Gastrocnemius medialis (tissue), 4 donors: Measurements from ENCODE around the gene ACOT11. TPM values are rescaled to one million over a fixed set of nuclear protein-coding genes. Genes with fewer than 3 reads are reported as not detected.

Source experiments
- ATAC-seq, 2 donors: fragments of 150-250 bp; one replicate each; pipeline ENCODE4 v1.9.1; 2016
- DNase-seq, 2 donors: peaks; one replicate each; pipeline ENCODE4 v3.0.0-alpha.2; 2019
- H3K27ac ChIP-seq, 4 donors: fragments of 200-600 bp; sonication (generic); 1 replicate in 1 of 4; 2 replicates in 3 of 4; pipeline ENCODE4 v1.5.1; 2016 to 2018; ENCODE audit warnings: mild to moderate bottlenecking in 2 of 4, moderate library complexity in 1 of 4
- H3K27me3 ChIP-seq, 3 donors: fragments of 200-600 bp; sonication (generic) in 2 of 3; 1 replicate in 1 of 3; 2 replicates in 2 of 3; pipeline versions ENCODE4 v1.5.1 to v1.6.0; 2016 to 2019; ENCODE audit warnings: mild to moderate bottlenecking in 1 of 3, moderate library complexity in 1 of 3
- H3K36me3 ChIP-seq, 2 donors: fragments of 200-600 bp; sonication (generic) in 1 of 2; one replicate each; pipeline ENCODE4 v1.5.1; 2017 to 2018
- H3K4me1 ChIP-seq, 2 donors: fragments of 200-600 bp; sonication (generic) in 1 of 2; one replicate each; pipeline ENCODE4 v1.5.1; 2016 to 2017; ENCODE audit warnings: mild to moderate bottlenecking in 2 of 2
- H3K4me3 ChIP-seq, 4 donors: fragments of 200-600 bp; sonication (generic) in 3 of 4; 1 replicate in 1 of 4; 2 replicates in 3 of 4; pipeline ENCODE4 v1.5.1; 2016 to 2019; ENCODE audit warnings: mild to moderate bottlenecking in 2 of 4
- H3K9me3 ChIP-seq, 3 donors: fragments of 200-600 bp; sonication (generic) in 2 of 3; 1 replicate in 1 of 3; 2 replicates in 2 of 3; pipeline ENCODE4 v1.5.1; 2016 to 2019
- CTCF ChIP-seq, 5 experiments: fragments of 450-650 bp in 3 of 5; fragments of 200-600 bp in 2 of 5; sonication (generic) in 2 of 5; IDR thresholded peaks in 4 of 5; conservative IDR thresholded peaks in 1 of 5; 1 replicate in 4 of 5; 2 replicates in 1 of 5; pipeline ENCODE4 v1.5.1; 2016 to 2019; ENCODE audit warnings: antibody characterized with exemption in 5 of 5, mild to moderate bottlenecking in 3 of 5, moderate library complexity in 3 of 5
- POLR2A ChIP-seq, 2 donors: fragments of 450-650 bp; IDR thresholded peaks; one replicate each; pipeline ENCODE4 v1.6.1; 2017; ENCODE audit warnings: antibody characterized with exemption in 2 of 2, mild to moderate bottlenecking in 2 of 2, moderate library complexity in 2 of 2
- in situ Hi-C, 4 donors: fragments of 200-750 bp; cut with MboI; loops; one replicate each; pipeline versions ENCODE4 v1.15.0 to v1.8.0; 2017; ENCODE audit warnings: low sequenced_read_pairs in 4 of 4
- intact Hi-C: fragments of 100-400 bp; cut with DNase I; formaldehyde crosslinking; loops from one replicate; pipeline ENCODE4 v1.15.1; 2023; ENCODE audit warnings: low total_unique reads
- total RNA-seq, 4 donors: library from RNA; depleted of rRNA; stranded (reverse); fragments of >200 nt; gene quantifications; one replicate each; pipeline versions ENCODE4 v1.1.0 to v1.2.3, GENCODE V29; 2016

The ACOT11 gene
- total RNA-seq, 4 donors from 2014 or later, result 0.90 to 3.2 (median 1.2) TPM

GRCh38 chr1:54545916-54546635, 2.0 kb upstream of the ACOT11 start:
- in situ Hi-C loops (no loop called here), intact Hi-C loops (loop anchor here (5.0 to 10.0 kb wide), 3 partner anchors 139 to 601 kb away; partner anchors contain the start of genes IFT25, LRRC42, SSBP3 and TTC4)
- TF ChIP-seq CTCF (IDR thresholded peaks at IDR 0.05 in 4 of 5, conservative IDR thresholded peaks at IDR 0.05 in 1 of 5) (no peak), POLR2A (IDR thresholded peaks at IDR 0.05) (no peak)
- H3K36me3 ChIP-seq, result no peaks in the 10 kb centered on the region
- H3K9me3 ChIP-seq, result no peaks in the 10 kb centered on the region
- no peak overlapping the region for H3K4me3 ChIP-seq
- peaks cover 31 to 32% of the 10 kb centered on the region in 2 donors for H3K4me1 ChIP-seq
- no peak for DNase-seq
- peak overlapping the region; percentile 84 to 98 (median 92) for H3K27ac ChIP-seq
- no peaks in the 10 kb centered on the region for H3K27me3 ChIP-seq
- ATAC-seq, result no peak

- H3K4me3 ChIP-seq, result no peak overlapping the region
- H3K9me3 ChIP-seq, result no peaks in the 10 kb centered on the region
- peak in 1 of 2 donors; percentile 2 for ATAC-seq
- peaks cover 32 to 34% of the 10 kb centered on the region in 2 donors for H3K4me1 ChIP-seq
- peak overlapping the region; percentile 84 to 98 (median 92) for H3K27ac ChIP-seq
- TF ChIP-seq POLR2A (IDR thresholded peaks at IDR 0.05) (no peak), CTCF (IDR thresholded peaks at IDR 0.05 in 4 of 5, conservative IDR thresholded peaks at IDR 0.05 in 1 of 5) (no peak)
- intact Hi-C loops, result loop anchor here (1.0 to 10.0 kb wide), 5 partner anchors 38 to 602 kb away; partner anchors contain the start of genes IFT25, LRRC42, SSBP3 and TTC4
- no peaks in the 10 kb centered on the region for H3K36me3 ChIP-seq
- no peaks in the 10 kb centered on the region for H3K27me3 ChIP-seq
- in situ Hi-C loops, result no loop called here
- no peak for DNase-seq
Observed at GRCh38 chr1:54546651-54547401, 1.2 kb upstream of the ACOT11 start.

GRCh38 chr1:54548389-54549044, 489 bp downstream of the ACOT11 start:
- Histone ChIP-seq H3K4me1 (peaks cover 32 to 34% of the 10 kb centered on the region in 2 donors), H3K27me3 (no peaks in the 10 kb centered on the region), H3K36me3 (no peaks in the 10 kb centered on the region), H3K27ac (peak overlapping the region; percentile 84 to 98 (median 92)), H3K9me3 (no peaks in the 10 kb centered on the region), H3K4me3 (peak overlapping the region; percentile 27 to 51 (median 30))
- ATAC-seq (peak; percentile 20 to 22), DNase-seq (no peak)
- no peak for TF ChIP-seq CTCF (IDR thresholded peaks at IDR 0.05 in 4 of 5, conservative IDR thresholded peaks at IDR 0.05 in 1 of 5)
- TF ChIP-seq POLR2A (IDR thresholded peaks at IDR 0.05), result no peak
- in situ Hi-C loops (no loop called here), intact Hi-C loops (loop anchor here (1.0 to 10.0 kb wide), 4 partner anchors 33 to 604 kb away; partner anchors contain the start of genes IFT25, LRRC42, SSBP3 and TTC4)

- in situ Hi-C loops, result no loop called here
- DNase-seq, result peak in 1 of 2 donors; percentile 54
Observed at GRCh38 chr1:54549181-54549924, 1.3 kb downstream of the ACOT11 start.

More at GRCh38 chr1:54549181-54549924, 1.3 kb downstream of the ACOT11 start:
- Histone ChIP-seq H3K4me3 (peak overlapping the region in 2 of 4 donors; percentile 4 to 51), H3K27me3 (no peaks in the 10 kb centered on the region), H3K36me3 (no peaks in the 10 kb centered on the region), H3K27ac (peak overlapping the region; percentile 84 to 98 (median 92)), H3K4me1 (peaks cover 32 to 34% of the 10 kb centered on the region in 2 donors), H3K9me3 (no peaks in the 10 kb centered on the region)
- TF ChIP-seq POLR2A (IDR thresholded peaks at IDR 0.05) (no peak), CTCF (IDR thresholded peaks at IDR 0.05 in 4 of 5, conservative IDR thresholded peaks at IDR 0.05 in 1 of 5) (no peak)
- intact Hi-C loops, result loop anchor here (5.0 to 10.0 kb wide), 3 partner anchors 142 to 605 kb away; partner anchors contain the start of genes IFT25, LRRC42, SSBP3 and TTC4
- ATAC-seq, result no peak
